HepG2 (cell line): ENCODE results near the gene GAL3ST3.

Experiments used
- ATF3 ChIP-seq: sonication (generic); formaldehyde crosslinking; IDR thresholded peaks from 2 replicates; pipeline ENCODE4 v1.4.0; 2020; ENCODE audit warnings: missing genetic modification reagents
- CTCF ChIP-seq: sonication (generic); formaldehyde crosslinking; IDR thresholded peaks from 2 replicates; pipeline ENCODE4 v1.5.0; 2020; ENCODE audit warnings: mild to moderate bottlenecking, missing genetic modification reagents, moderate library complexity
- MAFK ChIP-seq, 2 experiments: IDR thresholded peaks in 1 of 2; conservative IDR thresholded peaks in 1 of 2; 2 replicates each; pipeline ENCODE4 v1.6.1; 2011; ENCODE audit warnings: improper control_type of control experiment in 2 of 2, low read length in 2 of 2
- POLR2AphosphoS5 ChIP-seq: IDR thresholded peaks from 2 replicates; pipeline ENCODE4 v1.6.1; 2012; ENCODE audit warnings: low read depth, low read length
- ZNF280B ChIP-seq: sonication (generic); formaldehyde crosslinking; IDR thresholded peaks from 2 replicates; pipeline ENCODE4 v1.5.0; 2020; ENCODE audit warnings: missing genetic modification reagents, mild to moderate bottlenecking, borderline replicate concordance
- ZNF646 ChIP-seq: sonication (generic); formaldehyde crosslinking; IDR thresholded peaks from 2 replicates; pipeline ENCODE4 v1.9.0; 2021; ENCODE audit warnings: mild to moderate bottlenecking, missing genetic modification reagents

- TF ChIP-seq ZNF646 (CRISPR knock-in tag) (no peak), CTCF (no peak), ATF3 (CRISPR knock-in tag) (no peak), MAFK (conservative IDR thresholded peaks at IDR 0.05 in 1 of 2, IDR thresholded peaks at IDR 0.05 in 1 of 2; ENCODE audit: low read length in 2 of 2) (no peak), ZNF280B (no peak), POLR2AphosphoS5 (no peak)
Observed at GRCh38 chr11:66071381-66071801, 22.4 kb upstream of the GAL3ST3 start.
